ENCODE measurements around the gene KCNK10.

DNA sequence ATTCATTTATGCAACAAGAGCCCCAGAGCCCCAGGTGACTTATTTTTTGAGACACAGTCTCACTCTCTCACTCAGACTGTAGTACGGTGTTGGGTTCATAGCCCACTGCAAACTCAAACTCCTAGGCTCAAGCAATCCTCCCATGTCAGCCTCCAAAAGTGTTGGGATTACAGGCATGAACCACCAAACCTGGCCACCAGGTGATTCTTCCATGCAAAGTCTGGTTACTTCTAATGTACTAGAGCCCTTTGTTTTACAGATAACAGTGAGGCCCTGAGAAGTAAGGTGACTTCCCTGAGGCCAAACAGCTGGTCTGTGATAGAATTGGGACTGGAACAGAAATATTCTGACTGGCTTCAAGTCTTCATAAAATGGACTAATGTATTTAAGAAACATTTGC is 10.0 kb upstream of the KCNK10 start:
- TF ChIP-seq KLF5 (IDR thresholded peaks at IDR 0.05; ENCODE audit: partially characterized antibody) (no peak), CBFB (IDR thresholded peaks at IDR 0.05; ENCODE audit: low read depth) (no peak), POLR2AphosphoS2 (IDR thresholded peaks at IDR 0.05; ENCODE audit: low read depth, low read length) (no peak), BRCA1 (IDR thresholded peaks at IDR 0.05; ENCODE audit: low read depth, low read length) (no peak)
- TF ChIP-seq, protein P1, sequence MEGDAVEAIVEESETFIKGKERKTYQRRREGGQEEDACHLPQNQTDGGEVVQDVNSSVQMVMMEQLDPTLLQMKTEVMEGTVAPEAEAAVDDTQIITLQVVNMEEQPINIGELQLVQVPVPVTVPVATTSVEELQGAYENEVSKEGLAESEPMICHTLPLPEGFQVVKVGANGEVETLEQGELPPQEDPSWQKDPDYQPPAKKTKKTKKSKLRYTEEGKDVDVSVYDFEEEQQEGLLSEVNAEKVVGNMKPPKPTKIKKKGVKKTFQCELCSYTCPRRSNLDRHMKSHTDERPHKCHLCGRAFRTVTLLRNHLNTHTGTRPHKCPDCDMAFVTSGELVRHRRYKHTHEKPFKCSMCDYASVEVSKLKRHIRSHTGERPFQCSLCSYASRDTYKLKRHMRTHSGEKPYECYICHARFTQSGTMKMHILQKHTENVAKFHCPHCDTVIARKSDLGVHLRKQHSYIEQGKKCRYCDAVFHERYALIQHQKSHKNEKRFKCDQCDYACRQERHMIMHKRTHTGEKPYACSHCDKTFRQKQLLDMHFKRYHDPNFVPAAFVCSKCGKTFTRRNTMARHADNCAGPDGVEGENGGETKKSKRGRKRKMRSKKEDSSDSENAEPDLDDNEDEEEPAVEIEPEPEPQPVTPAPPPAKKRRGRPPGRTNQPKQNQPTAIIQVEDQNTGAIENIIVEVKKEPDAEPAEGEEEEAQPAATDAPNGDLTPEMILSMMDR (IDR thresholded peaks at IDR 0.05 in 2 of 3, conservative IDR thresholded peaks at IDR 0.05 in 1 of 3; ENCODE audit: control insufficient read depth in 2 of 3, extremely low read depth in 1 of 3, insufficient read depth in 1 of 3, low read depth in 3 of 3, low read length in 3 of 3) = no peak
- TF ChIP-seq, protein P2, sequence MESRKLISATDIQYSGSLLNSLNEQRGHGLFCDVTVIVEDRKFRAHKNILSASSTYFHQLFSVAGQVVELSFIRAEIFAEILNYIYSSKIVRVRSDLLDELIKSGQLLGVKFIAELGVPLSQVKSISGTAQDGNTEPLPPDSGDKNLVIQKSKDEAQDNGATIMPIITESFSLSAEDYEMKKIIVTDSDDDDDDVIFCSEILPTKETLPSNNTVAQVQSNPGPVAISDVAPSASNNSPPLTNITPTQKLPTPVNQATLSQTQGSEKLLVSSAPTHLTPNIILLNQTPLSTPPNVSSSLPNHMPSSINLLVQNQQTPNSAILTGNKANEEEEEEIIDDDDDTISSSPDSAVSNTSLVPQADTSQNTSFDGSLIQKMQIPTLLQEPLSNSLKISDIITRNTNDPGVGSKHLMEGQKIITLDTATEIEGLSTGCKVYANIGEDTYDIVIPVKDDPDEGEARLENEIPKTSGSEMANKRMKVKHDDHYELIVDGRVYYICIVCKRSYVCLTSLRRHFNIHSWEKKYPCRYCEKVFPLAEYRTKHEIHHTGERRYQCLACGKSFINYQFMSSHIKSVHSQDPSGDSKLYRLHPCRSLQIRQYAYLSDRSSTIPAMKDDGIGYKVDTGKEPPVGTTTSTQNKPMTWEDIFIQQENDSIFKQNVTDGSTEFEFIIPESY (IDR thresholded peaks at IDR 0.05) = no peak
